Upper lobe of left lung (tissue), 6 donors: ENCODE data around the gene SNRNP40. TPM values are rescaled to one million over a fixed set of nuclear protein-coding genes. Genes with fewer than 3 reads are reported as not detected.

Experiments
- ATAC-seq, 2 donors: fragments of 200-7000 bp; cut with Tn5 transposase; one replicate each; pipeline ENCODE4 v1.9.1; 2022; ENCODE audit warnings: mild to moderate bottlenecking in 2 of 2, moderate library complexity in 2 of 2; ENCODE audit not compliant: low FRiP score in 2 of 2
- DNase-seq, 2 donors: peaks; one replicate each; pipeline ENCODE4 v3.0.0-alpha.2; 2019 to 2020
- H3K27ac ChIP-seq, 4 donors: fragments of 200-600 bp; sonication (generic); one replicate each; pipeline ENCODE4 v1.5.1; 2016 to 2019
- H3K27me3 ChIP-seq, 4 donors: fragments of 200-600 bp; sonication (generic); one replicate each; pipeline ENCODE4 v1.5.1; 2017 to 2019
- H3K36me3 ChIP-seq, 4 donors: fragments of 200-600 bp; sonication (generic); one replicate each; pipeline ENCODE4 v1.5.1; 2016 to 2019
- H3K4me1 ChIP-seq, 4 donors: fragments of 200-600 bp; sonication (generic); one replicate each; pipeline ENCODE4 v1.5.1; 2018 to 2019
- H3K4me3 ChIP-seq, 4 donors: fragments of 200-600 bp; sonication (generic); one replicate each; pipeline ENCODE4 v1.5.1; 2017 to 2019; ENCODE audit warnings: mild to moderate bottlenecking in 2 of 4, moderate library complexity in 1 of 4
- H3K9me3 ChIP-seq, 4 donors: fragments of 200-600 bp; sonication (generic); one replicate each; pipeline ENCODE4 v1.5.1; 2018 to 2019
- EP300 ChIP-seq, 4 donors: sonication (generic); formaldehyde crosslinking; IDR thresholded peaks; one replicate each; pipeline ENCODE4 v1.5.1; 2017; ENCODE audit warnings: antibody characterized with exemption in 4 of 4, control low read depth in 2 of 4
- POLR2A ChIP-seq, 4 donors: fragments of 450-650 bp; IDR thresholded peaks; one replicate each; pipeline ENCODE4 v1.5.1; 2016 to 2017; ENCODE audit warnings: antibody characterized with exemption in 4 of 4, mild to moderate bottlenecking in 2 of 4
- POLR2AphosphoS5 ChIP-seq, 2 donors: sonication (generic); formaldehyde crosslinking; IDR thresholded peaks; one replicate each; pipeline ENCODE4 v1.5.1; 2017; ENCODE audit warnings: antibody characterized with exemption in 2 of 2
- WGBS, 2 donors: methylation state at CpG; one replicate each; pipeline ENCODE4 v1.1.5; 2017 to 2018; 5-methylcytosine and 5-hydroxymethylcytosine counted together
- total RNA-seq, 6 donors: library from RNA; depleted of rRNA in 4 of 6; stranded (reverse); fragments of >200 nt in 4 of 6; gene quantifications; one replicate each; pipeline versions ENCODE4 v1.1.0 to v1.2.1, GENCODE V29; 2016 to 2021
- TF ChIP-seq, protein P1 (sequence below), 6 experiments: fragments of 450-650 bp in 4 of 6; fragments of 200-600 bp in 2 of 6; sonication (generic) in 2 of 6; IDR thresholded peaks; one replicate each; pipeline ENCODE4 v1.5.1; 2016 to 2019; ENCODE audit warnings: antibody characterized with exemption in 6 of 6
- donor health status: DM: no; HTN: no; CAD: no; lungs with moderate emphysema.
- donor health status: DM: no; HTN: yes; CAD: no; lungs with severe emphysema.

Gene SNRNP40
- total RNA-seq, 6 donors from 2014 or later: 19.4 to 58.7 (median 44.1) TPM

DNA sequence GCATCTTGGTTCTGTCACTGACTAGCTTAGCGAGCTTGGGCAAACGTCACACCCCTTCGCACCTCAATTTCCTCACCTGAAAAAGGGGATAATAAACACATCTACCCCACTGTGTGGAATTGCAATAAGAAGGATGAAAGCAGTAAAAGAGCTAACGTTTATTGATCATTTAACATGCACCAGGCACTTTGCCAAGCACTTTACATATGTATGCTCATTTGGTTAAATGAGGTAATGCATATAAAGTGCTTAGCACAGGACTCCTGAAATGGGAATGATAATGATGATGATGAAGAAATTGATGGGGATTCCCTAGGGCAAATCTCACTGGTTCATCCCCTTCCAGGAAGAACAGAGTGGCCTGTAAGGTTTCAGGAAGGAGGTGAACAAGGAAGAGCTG is 61.7 kb downstream of the SNRNP40 start:
- H3K36me3 ChIP-seq: no peaks in the 10 kb centered on the region
- H3K4me1 ChIP-seq: peaks cover 9 to 13% (median 10%) of the 10 kb centered on the region in 4 donors
- 70 to 71% methylated on average over 4 of the region's 4 CpGs for WGBS, 2 donors
- DNase-seq (no peak), ATAC-seq (no peak)
- no peak overlapping the region for H3K27ac ChIP-seq
- TF ChIP-seq, protein P1, sequence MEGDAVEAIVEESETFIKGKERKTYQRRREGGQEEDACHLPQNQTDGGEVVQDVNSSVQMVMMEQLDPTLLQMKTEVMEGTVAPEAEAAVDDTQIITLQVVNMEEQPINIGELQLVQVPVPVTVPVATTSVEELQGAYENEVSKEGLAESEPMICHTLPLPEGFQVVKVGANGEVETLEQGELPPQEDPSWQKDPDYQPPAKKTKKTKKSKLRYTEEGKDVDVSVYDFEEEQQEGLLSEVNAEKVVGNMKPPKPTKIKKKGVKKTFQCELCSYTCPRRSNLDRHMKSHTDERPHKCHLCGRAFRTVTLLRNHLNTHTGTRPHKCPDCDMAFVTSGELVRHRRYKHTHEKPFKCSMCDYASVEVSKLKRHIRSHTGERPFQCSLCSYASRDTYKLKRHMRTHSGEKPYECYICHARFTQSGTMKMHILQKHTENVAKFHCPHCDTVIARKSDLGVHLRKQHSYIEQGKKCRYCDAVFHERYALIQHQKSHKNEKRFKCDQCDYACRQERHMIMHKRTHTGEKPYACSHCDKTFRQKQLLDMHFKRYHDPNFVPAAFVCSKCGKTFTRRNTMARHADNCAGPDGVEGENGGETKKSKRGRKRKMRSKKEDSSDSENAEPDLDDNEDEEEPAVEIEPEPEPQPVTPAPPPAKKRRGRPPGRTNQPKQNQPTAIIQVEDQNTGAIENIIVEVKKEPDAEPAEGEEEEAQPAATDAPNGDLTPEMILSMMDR (IDR thresholded peaks at IDR 0.05): no peak
- TF ChIP-seq POLR2AphosphoS5 (IDR thresholded peaks at IDR 0.05): no peak
- no peak for TF ChIP-seq POLR2A (IDR thresholded peaks at IDR 0.05)
- TF ChIP-seq EP300 (IDR thresholded peaks at IDR 0.05): no peak
- H3K27me3 ChIP-seq: peaks cover 0 to 15% (median 6%) of the 10 kb centered on the region in 4 donors
- H3K4me3 ChIP-seq: no peak overlapping the region
- H3K9me3 ChIP-seq: no peaks in the 10 kb centered on the region

DNA sequence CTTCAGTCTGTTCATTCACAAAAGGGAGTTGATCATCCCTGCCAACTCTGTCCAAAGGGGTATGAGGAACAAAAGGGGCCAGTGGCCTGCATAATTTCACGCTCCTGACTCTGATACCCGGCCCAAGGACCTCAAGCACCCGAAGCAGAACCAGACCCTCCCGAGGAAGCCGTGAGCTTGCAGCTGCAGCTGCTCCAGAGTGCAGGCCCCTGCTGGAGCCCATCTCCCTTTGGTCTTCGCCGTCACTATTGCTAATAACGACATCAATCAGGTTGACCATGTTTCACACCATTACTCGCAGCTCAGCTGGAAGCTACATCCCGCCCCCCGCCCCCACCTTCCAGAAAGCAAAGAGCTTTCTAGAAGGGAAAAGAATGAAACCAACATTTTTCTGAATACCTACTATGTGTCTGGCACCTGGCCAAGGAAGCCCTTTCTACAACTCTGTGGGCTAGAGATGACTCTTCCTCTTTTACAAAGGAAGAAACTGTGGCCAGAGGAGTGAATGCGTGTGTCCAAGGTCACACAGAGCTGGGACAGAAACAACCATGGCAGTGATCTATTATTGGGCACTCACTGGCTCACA is 62.4 kb downstream of the SNRNP40 start:
- WGBS, 2 donors: 73 to 77% methylated on average over 12 of the region's 12 CpGs
- no peak overlapping the region for H3K27ac ChIP-seq
- DNase-seq: no peak

DNA sequence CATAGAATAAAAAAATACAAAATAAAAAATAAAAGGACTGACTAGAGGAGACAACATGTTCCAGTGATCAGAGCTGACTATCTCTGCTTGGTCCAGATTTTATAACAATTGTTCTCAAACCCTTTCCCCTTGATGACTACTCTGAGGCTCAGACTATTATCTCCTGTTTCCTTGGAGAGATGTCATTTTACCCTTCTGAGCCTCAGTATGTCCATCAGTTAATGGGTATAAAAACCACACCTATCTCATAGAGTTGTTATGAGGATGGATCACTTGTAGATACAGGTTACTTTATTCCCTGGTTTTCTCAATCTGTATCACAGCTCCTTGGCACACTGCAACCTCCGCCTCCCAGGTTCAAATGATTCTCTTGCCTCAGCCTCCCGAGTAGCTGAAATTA is 63.9 kb downstream of the SNRNP40 start:
- Histone ChIP-seq H3K27me3 (no peaks in the 10 kb centered on the region), H3K4me1 (no peaks in the 10 kb centered on the region)
- 97 to 100% methylated on average over 2 of the region's 2 CpGs for WGBS, 2 donors

More for the DNA sequence above, 62.4 kb downstream of the SNRNP40 start:
- peaks cover 2 to 6% (median 6%) of the 10 kb centered on the region in 4 donors for H3K4me1 ChIP-seq
- no peak overlapping the region for H3K4me3 ChIP-seq
- H3K36me3 ChIP-seq: no peaks in the 10 kb centered on the region
- TF ChIP-seq EP300 (IDR thresholded peaks at IDR 0.05) (no peak), POLR2AphosphoS5 (IDR thresholded peaks at IDR 0.05) (no peak), POLR2A (IDR thresholded peaks at IDR 0.05) (no peak)
- TF ChIP-seq, protein P1 (IDR thresholded peaks at IDR 0.05): no peak
- peaks cover 0 to 11% (median 4%) of the 10 kb centered on the region in 4 donors for H3K27me3 ChIP-seq
- no peaks in the 10 kb centered on the region for H3K9me3 ChIP-seq
- ATAC-seq: no peak

DNA sequence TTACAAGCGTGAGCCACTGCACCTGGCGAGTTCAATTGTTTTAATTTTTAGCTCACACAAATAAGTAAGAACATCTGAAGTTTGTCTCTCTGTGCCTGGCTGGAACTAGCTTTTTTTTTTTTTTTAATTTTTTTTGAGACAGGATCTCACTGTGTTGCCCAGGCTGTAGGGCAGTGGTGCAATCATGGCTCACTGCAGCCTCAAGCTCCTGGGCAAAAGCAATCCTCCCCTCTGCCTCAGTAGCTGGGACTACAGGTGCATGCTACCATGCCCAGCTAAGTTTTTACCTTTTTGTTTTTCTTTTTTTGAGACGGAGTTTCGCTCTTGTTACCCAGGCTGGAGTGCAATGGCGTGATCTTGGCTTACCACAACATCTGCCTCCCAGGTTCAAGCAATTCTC is 64.8 kb downstream of the SNRNP40 start:
- Histone ChIP-seq H3K4me3 (no peak overlapping the region), H3K4me1 (no peaks in the 10 kb centered on the region), H3K27ac (no peak overlapping the region), H3K36me3 (no peaks in the 10 kb centered on the region), H3K27me3 (no peaks in the 10 kb centered on the region), H3K9me3 (no peaks in the 10 kb centered on the region)
- WGBS, 2 donors: 93 to 94% methylated on average over 5 of the region's 5 CpGs
- TF ChIP-seq POLR2A (IDR thresholded peaks at IDR 0.05) (no peak), EP300 (IDR thresholded peaks at IDR 0.05) (no peak), POLR2AphosphoS5 (IDR thresholded peaks at IDR 0.05) (no peak)
- TF ChIP-seq, protein P1 (IDR thresholded peaks at IDR 0.05): no peak
- DNase-seq (no peak), ATAC-seq (no peak)

More for the DNA sequence above, 63.9 kb downstream of the SNRNP40 start:
- no peak overlapping the region for H3K4me3 ChIP-seq
- no peaks in the 10 kb centered on the region for H3K9me3 ChIP-seq
- no peaks in the 10 kb centered on the region for H3K36me3 ChIP-seq
- ATAC-seq (no peak), DNase-seq (no peak)
- TF ChIP-seq POLR2A (IDR thresholded peaks at IDR 0.05): no peak
- TF ChIP-seq, protein P1 (IDR thresholded peaks at IDR 0.05): no peak
- TF ChIP-seq EP300 (IDR thresholded peaks at IDR 0.05): no peak
- TF ChIP-seq POLR2AphosphoS5 (IDR thresholded peaks at IDR 0.05): no peak
- H3K27ac ChIP-seq: no peak overlapping the region

DNA sequence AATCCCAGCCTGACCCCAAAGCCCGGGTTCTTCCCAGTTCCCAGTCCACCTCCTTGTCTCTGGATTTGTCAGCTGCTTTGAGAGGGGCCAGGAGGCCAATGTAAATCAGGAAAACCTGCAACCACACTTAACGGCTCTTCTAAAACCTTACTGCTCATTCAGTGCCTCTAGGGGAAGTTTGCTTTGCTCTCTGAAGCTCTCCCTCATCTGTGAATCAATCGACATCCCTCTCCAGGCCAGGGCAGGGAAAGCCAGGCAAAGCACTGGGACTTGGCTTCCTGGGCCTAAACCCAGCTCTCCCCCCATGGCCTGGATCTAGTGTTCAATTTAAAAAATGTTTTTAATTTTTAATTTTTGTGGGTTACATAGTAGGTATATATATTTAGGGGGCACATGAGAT is 66.2 kb downstream of the SNRNP40 start:
- TF ChIP-seq, protein P1 (IDR thresholded peaks at IDR 0.05): no peak
- TF ChIP-seq POLR2AphosphoS5 (IDR thresholded peaks at IDR 0.05): no peak
- TF ChIP-seq EP300 (IDR thresholded peaks at IDR 0.05): no peak
- TF ChIP-seq POLR2A (IDR thresholded peaks at IDR 0.05): no peak
- ATAC-seq (no peak), DNase-seq (no peak)
- Histone ChIP-seq H3K36me3 (no peaks in the 10 kb centered on the region), H3K27ac (no peak overlapping the region), H3K4me1 (no peaks in the 10 kb centered on the region), H3K27me3 (no peaks in the 10 kb centered on the region), H3K4me3 (no peak overlapping the region), H3K9me3 (no peaks in the 10 kb centered on the region)
- 40 to 44% methylated on average over 3 of the region's 3 CpGs for WGBS, 2 donors
